CD4-positive, alpha-beta T cell (primary cell): ENCODE results near the gene GBP6. TPM values are rescaled to one million over a fixed set of nuclear protein-coding genes. Genes with fewer than 3 reads are reported as not detected.

Experiments
- ATAC-seq: fragments of 200-7000 bp; cut with Tn5 transposase; one replicate; pipeline ENCODE4 v1.10.0; 2022; ENCODE audit warnings: mild to moderate bottlenecking; ENCODE audit not compliant: poor library complexity
- CTCF ChIA-PET: fragments of 350-600 bp; sonication (Branson Sonifier 250); formaldehyde crosslinking; loops from one replicate; lab custom pipeline; 2021; ENCODE audit warnings: antibody characterized with exemption, inconsistent platforms; lab: Charles Lee
- POLR2A ChIA-PET: fragments of 350-600 bp; sonication (Branson Sonifier 250); formaldehyde crosslinking; loops from one replicate; lab custom pipeline; 2021; ENCODE audit warnings: antibody characterized with exemption, inconsistent platforms; lab: Charles Lee
- DNase-seq, 14 experiments: peaks; one replicate each; pipeline ENCODE4 v3.0.0-alpha.2; 2013 to 2020; ENCODE audit warnings: mixed read lengths in 2 of 14
- H3K27ac ChIP-seq, 2 donors: one replicate each; pipeline versions ENCODE4 v1.5.1 to v1.7.0; 2013; ENCODE audit warnings: low read length in 2 of 2, low read depth in 1 of 2, mild to moderate bottlenecking in 1 of 2
- H3K27me3 ChIP-seq, 2 experiments: 1 replicate in 1 of 2; 2 replicates in 1 of 2; pipeline versions ENCODE4 v1.6.1 to v1.7.0; 2013; ENCODE audit warnings: low read length in 2 of 2, control low read depth in 1 of 2, mild to moderate bottlenecking in 1 of 2, moderate library complexity in 1 of 2; ENCODE audit not compliant: insufficient read depth in 2 of 2, control insufficient read depth in 1 of 2
- H3K36me3 ChIP-seq: one replicate; pipeline ENCODE4 v1.6.1; 2013; ENCODE audit warnings: low read length, control low read depth; ENCODE audit not compliant: insufficient read depth
- H3K4me1 ChIP-seq: one replicate; pipeline ENCODE4 v1.6.1; 2013; ENCODE audit warnings: low read length, control low read depth; ENCODE audit not compliant: insufficient read depth
- H3K4me3 ChIP-seq: one replicate; pipeline ENCODE4 v1.5.1; 2013; ENCODE audit warnings: mild to moderate bottlenecking, low read length, moderate library complexity
- H3K9me3 ChIP-seq, 2 experiments: 1 replicate in 1 of 2; 2 replicates in 1 of 2; pipeline versions ENCODE4 v1.6.1 to v1.7.0; 2013; ENCODE audit warnings: low read length in 2 of 2, mild to moderate bottlenecking in 2 of 2, control low read depth in 1 of 2, moderate library complexity in 1 of 2; ENCODE audit not compliant: control insufficient read depth in 1 of 2, insufficient read depth in 1 of 2
- H3K27ac Mint-ChIP-seq: one replicate; pipeline ENCODE4 v1.8.0; 2020; ENCODE audit warnings: mixed read lengths
- H3K27me3 Mint-ChIP-seq: one replicate; pipeline ENCODE4 v1.8.0; 2021; ENCODE audit warnings: mixed read lengths
- H3K36me3 Mint-ChIP-seq: one replicate; pipeline ENCODE4 v1.8.0; 2021; ENCODE audit warnings: low read depth, mixed read lengths
- H3K4me1 Mint-ChIP-seq: one replicate; pipeline ENCODE4 v1.8.0; 2021; ENCODE audit warnings: low read depth, mixed read lengths
- H3K4me3 Mint-ChIP-seq: one replicate; pipeline ENCODE4 v1.8.0; 2020; ENCODE audit warnings: mild to moderate bottlenecking, mixed read lengths
- H3K9me3 Mint-ChIP-seq: one replicate; pipeline ENCODE4 v1.8.0; 2020; ENCODE audit warnings: mixed read lengths
- CTCF ChIP-seq: fragments of 200-600 bp; IDR thresholded peaks from one replicate; pipeline ENCODE4 v1.8.0; 2022; ENCODE audit warnings: antibody characterized with exemption, mild to moderate bottlenecking
- intact Hi-C, 2 experiments: fragments of 100-400 bp; cut with DNase I in 1 of 2; cut with micrococcal nuclease in 1 of 2; formaldehyde crosslinking; loops; one replicate each; pipeline versions ENCODE4 v1.15.1 to v1.9.0; 2023 to 2025; cut with DNase I, micrococcal nuclease
- total RNA-seq, 174 experiments: library from RNA in 2 of 174; stranded (reverse) in 2 of 174; gene quantifications; one replicate each; pipeline ENCODE4 v1.2.3 and lab custom pipeline; 2021 to 2026

The GBP6 gene
- total RNA-seq, 2 experiments from 2014 or later = 0.08 TPM; not detected in 1

GRCh38 chr1:89391686-89392085 is 27.8 kb downstream of the GBP6 start:
- TF ChIP-seq CTCF = no peak
- H3K4me3 Mint-ChIP-seq = no peak overlapping the region
- H3K27me3 Mint-ChIP-seq = no peaks in the 10 kb centered on the region
- no peak for ATAC-seq
- intact Hi-C loops = no loop called here
- DNase-seq = no peak
- Histone ChIP-seq H3K9me3 (peaks cover 3 to 8% of the 10 kb centered on the region in 2 experiments), H3K27ac (no peak overlapping the region), H3K27me3 (no peaks in the 10 kb centered on the region), H3K4me3 (no peak overlapping the region), H3K36me3 (no peaks in the 10 kb centered on the region), H3K4me1 (no peaks in the 10 kb centered on the region)
- H3K36me3 Mint-ChIP-seq = no peaks in the 10 kb centered on the region
- H3K4me1 Mint-ChIP-seq = no peaks in the 10 kb centered on the region
- no peak overlapping the region for H3K27ac Mint-ChIP-seq
- H3K9me3 Mint-ChIP-seq = peaks cover 6% of the 10 kb centered on the region
- CTCF ChIA-PET = no interaction called here
- POLR2A ChIA-PET = no interaction called here

GRCh38 chr1:89394851-89395250 is 31.0 kb downstream of the GBP6 start:
- intact Hi-C loops = no loop called here
- Histone ChIP-seq H3K4me3 (no peak overlapping the region), H3K27ac (no peak overlapping the region), H3K27me3 (no peaks in the 10 kb centered on the region), H3K4me1 (no peaks in the 10 kb centered on the region), H3K36me3 (no peaks in the 10 kb centered on the region), H3K9me3 (peaks cover 3 to 8% of the 10 kb centered on the region in 2 experiments)
- ChIA-PET POLR2A (no interaction called here), CTCF (no interaction called here)
- TF ChIP-seq CTCF = no peak
- no peak for DNase-seq
- no peak for ATAC-seq
- H3K27me3 Mint-ChIP-seq = no peaks in the 10 kb centered on the region
- peaks cover 14% of the 10 kb centered on the region for H3K9me3 Mint-ChIP-seq
- no peaks in the 10 kb centered on the region for H3K36me3 Mint-ChIP-seq
- H3K4me1 Mint-ChIP-seq = no peaks in the 10 kb centered on the region
- no peak overlapping the region for H3K4me3 Mint-ChIP-seq
- no peak overlapping the region for H3K27ac Mint-ChIP-seq

- no peaks in the 10 kb centered on the region for H3K4me1 ChIP-seq
- no peaks in the 10 kb centered on the region for H3K36me3 Mint-ChIP-seq
- POLR2A ChIA-PET = no interaction called here
- H3K27ac Mint-ChIP-seq = no peak overlapping the region
- ATAC-seq = no peak
- intact Hi-C loops = no loop called here
- no peak for DNase-seq
- peaks cover 3 to 8% of the 10 kb centered on the region in 2 experiments for H3K9me3 ChIP-seq
- TF ChIP-seq CTCF = no peak
- H3K27me3 ChIP-seq = no peaks in the 10 kb centered on the region
- H3K4me3 Mint-ChIP-seq = no peak overlapping the region
- no peak overlapping the region for H3K4me3 ChIP-seq
- no peaks in the 10 kb centered on the region for H3K4me1 Mint-ChIP-seq
- peaks cover 14% of the 10 kb centered on the region for H3K9me3 Mint-ChIP-seq
- CTCF ChIA-PET = no interaction called here
- no peaks in the 10 kb centered on the region for H3K27me3 Mint-ChIP-seq
- H3K36me3 ChIP-seq = no peaks in the 10 kb centered on the region
- H3K27ac ChIP-seq = no peak overlapping the region
Measured at GRCh38 chr1:89396902-89397301, 33.0 kb downstream of the GBP6 start.
